GM12892 (cell line): ENCODE measurements around the gene WDR19.

Source experiments
- DNase-seq: peaks from one replicate; pipeline ENCODE4 v3.0.0; 2011; ENCODE audit not compliant: insufficient read length
- FAIRE-seq: peaks from 2 replicates; lab custom pipeline; 2011; peaks lifted over from hg19 to GRCh38; lab: Jason Lieb, UNC
- POLR2A ChIP-seq: IDR thresholded peaks from 2 replicates; pipeline ENCODE4 v1.6.1; 2011; ENCODE audit warnings: low read depth, low read length, control low read depth
- POLR2AphosphoS5 ChIP-seq: IDR thresholded peaks from 2 replicates; pipeline ENCODE4 v1.6.1; 2011; ENCODE audit warnings: low read depth, low read length, control low read depth
- TAF1 ChIP-seq: IDR thresholded peaks from 2 replicates; pipeline ENCODE4 v1.6.1; 2011; ENCODE audit warnings: low read depth, mild to moderate bottlenecking, control low read depth, low read length, borderline replicate concordance

Gene WDR19

DNA sequence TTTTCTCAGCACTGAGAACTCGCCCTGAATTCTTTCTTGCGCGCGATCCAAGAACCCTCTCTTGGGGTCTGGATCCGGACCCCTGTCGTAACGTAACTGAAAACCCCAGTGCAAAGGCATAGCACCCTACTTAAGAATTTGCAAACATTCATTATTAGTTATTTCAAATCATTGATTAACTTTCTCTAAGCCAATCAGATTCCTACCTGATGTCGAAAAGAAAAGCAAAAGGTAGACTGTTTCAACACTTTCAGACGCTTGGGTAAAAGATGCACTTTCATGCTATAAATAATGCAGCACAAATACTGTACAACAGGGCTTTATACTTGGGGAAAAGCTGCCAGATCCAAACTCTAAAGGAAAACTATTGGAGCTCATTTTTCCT lies 817 bp upstream of the WDR19 start:
- FAIRE-seq: no peak
- TF ChIP-seq TAF1: no peak
- no peak for TF ChIP-seq POLR2AphosphoS5
- TF ChIP-seq POLR2A: no peak
- no peak for DNase-seq

GRCh38 chr4:39201963-39202362 lies 19.6 kb downstream of the WDR19 start:
- no peak for FAIRE-seq
- no peak for DNase-seq
- TF ChIP-seq POLR2AphosphoS5 (no peak), TAF1 (no peak), POLR2A (no peak)

DNA sequence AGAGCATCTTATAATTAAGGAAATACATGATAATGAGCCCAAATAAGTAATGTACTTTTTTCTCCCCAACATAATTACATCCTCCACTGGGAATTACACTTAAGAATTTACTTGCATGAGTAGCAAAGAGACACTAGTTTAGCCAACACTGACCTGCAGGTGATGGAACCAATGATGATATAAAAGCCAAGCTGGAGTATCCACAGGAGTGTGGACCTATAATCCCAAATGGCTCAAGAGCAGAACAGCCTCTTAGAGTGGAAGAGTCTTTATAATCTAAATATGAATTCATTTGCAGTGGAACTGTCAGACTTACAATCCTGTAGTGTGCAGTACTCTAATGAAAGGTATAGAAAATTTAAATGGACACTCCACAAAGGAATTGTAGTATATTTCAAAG lies 22.2 kb downstream of the WDR19 start:
- no peak for DNase-seq
- TF ChIP-seq TAF1: no peak
- TF ChIP-seq POLR2AphosphoS5: no peak
- TF ChIP-seq POLR2A: no peak
- FAIRE-seq: no peak

GRCh38 chr4:39205000-39205399 lies 22.7 kb downstream of the WDR19 start:
- TF ChIP-seq TAF1 (no peak), POLR2AphosphoS5 (no peak), POLR2A (no peak)
- no peak for DNase-seq
- FAIRE-seq: no peak

GRCh38 chr4:39205476-39205875 lies 23.1 kb downstream of the WDR19 start:
- FAIRE-seq (no peak), DNase-seq (no peak)
- TF ChIP-seq POLR2AphosphoS5 (no peak), POLR2A (no peak), TAF1 (no peak)

- FAIRE-seq (peak; percentile 50), DNase-seq (no peak)
- TF ChIP-seq POLR2A (no peak), TAF1 (no peak), POLR2AphosphoS5 (no peak)
Measured at GRCh38 chr4:39227906-39228305, 45.6 kb downstream of the WDR19 start.

GRCh38 chr4:39228377-39228776 lies 46.0 kb downstream of the WDR19 start:
- FAIRE-seq: no peak
- DNase-seq: no peak
- TF ChIP-seq POLR2AphosphoS5 (no peak), POLR2A (no peak), TAF1 (no peak)

DNA sequence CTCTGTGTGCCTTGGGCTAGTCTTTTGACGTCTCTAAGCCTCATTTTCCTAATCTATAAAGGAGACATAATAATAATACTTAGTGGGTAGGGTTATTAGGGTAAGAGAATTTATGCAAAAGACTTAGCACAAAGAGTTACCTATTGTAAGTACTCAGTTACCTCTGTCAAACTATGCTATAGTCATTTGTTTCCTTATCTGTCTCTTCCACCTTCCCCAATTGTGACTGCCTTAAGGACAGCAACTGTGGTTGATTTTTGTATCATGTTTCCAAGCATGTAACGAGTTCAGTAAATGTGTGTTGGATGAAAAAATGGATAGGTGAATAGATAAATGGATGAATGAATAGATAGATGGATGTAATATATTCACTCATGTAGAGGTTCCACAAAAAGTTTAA lies 48.1 kb downstream of the WDR19 start:
- no peak for TF ChIP-seq POLR2AphosphoS5
- no peak for TF ChIP-seq TAF1
- no peak for DNase-seq
- no peak for FAIRE-seq

GRCh38 chr4:39231660-39232059 lies 49.3 kb downstream of the WDR19 start:
- TF ChIP-seq POLR2A (no peak), POLR2AphosphoS5 (no peak), TAF1 (no peak)
- DNase-seq (no peak), FAIRE-seq (no peak)

DNA sequence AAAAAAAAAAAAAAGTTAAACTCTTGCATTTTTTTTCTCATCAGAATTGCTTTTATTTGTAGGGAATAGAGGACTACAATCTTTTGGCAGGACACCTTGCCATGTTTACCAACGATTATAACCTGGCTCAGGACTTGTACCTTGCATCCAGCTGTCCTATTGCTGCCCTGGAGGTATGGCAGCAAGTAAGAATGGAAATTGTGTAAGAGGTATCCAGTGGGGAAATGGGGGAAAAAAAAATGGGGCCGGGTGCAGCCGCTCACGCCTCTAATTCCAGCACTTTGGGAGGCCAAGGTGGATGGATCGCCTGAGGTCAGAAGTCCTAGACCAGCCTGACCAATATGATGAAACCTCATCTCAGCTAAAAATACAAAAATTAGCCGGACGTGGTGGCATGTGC lies 49.8 kb downstream of the WDR19 start:
- TF ChIP-seq TAF1: no peak
- no peak for TF ChIP-seq POLR2AphosphoS5
- no peak for TF ChIP-seq POLR2A
- FAIRE-seq (no peak), DNase-seq (no peak)

- TF ChIP-seq POLR2AphosphoS5 (no peak), TAF1 (no peak), POLR2A (no peak)
- FAIRE-seq (peak; percentile 27), DNase-seq (no peak)
Measured at GRCh38 chr4:39233114-39233513, 50.8 kb downstream of the WDR19 start.

GRCh38 chr4:39233783-39234182 lies 51.5 kb downstream of the WDR19 start:
- TF ChIP-seq TAF1 (no peak), POLR2AphosphoS5 (no peak), POLR2A (no peak)
- DNase-seq: no peak
- FAIRE-seq: no peak

GRCh38 chr4:39235021-39235420 lies 52.7 kb downstream of the WDR19 start:
- peak; percentile 17 for FAIRE-seq
- TF ChIP-seq POLR2A (no peak), POLR2AphosphoS5 (no peak), TAF1 (no peak)
- DNase-seq: no peak
